GM12878 (cell line): Measurements from ENCODE around the gene COL9A1. TPM values are rescaled to one million over a fixed set of nuclear protein-coding genes. Genes with fewer than 3 reads are reported as not detected.

Experiments used
- ATAC-seq: fragments of 200-7000 bp; cut with Tn5 transposase; 3 replicates; pipeline ENCODE4 v1.9.1; 2020; ENCODE audit warnings: mild to moderate bottlenecking, moderate library complexity
- BruUV-seq: library from RNA; stranded (reverse); fragments of 400-500 nt; replicated peaks from 2 replicates; lab custom pipeline; 2021; lab: Mats Ljungman, UMichigan
- CTCF ChIA-PET: fragments of 300-600 bp; sonication (Branson Sonifier 250); formaldehyde crosslinking; extraction: SDS; loops from one replicate; lab custom pipeline; 2021; ENCODE audit warnings: inconsistent platforms; lab: Yijun Ruan, JAX
- POLR2A ChIA-PET: fragments of 350-600 bp; formaldehyde crosslinking; extraction: SDS; loops from one replicate; lab custom pipeline; 2021; ENCODE audit warnings: inconsistent platforms; lab: Charles Lee
- RAD21 ChIA-PET: fragments of 300-600 bp; sonication (Branson Sonifier 250); formaldehyde crosslinking; loops from one replicate; lab custom pipeline; 2023; ENCODE audit warnings: antibody characterized with exemption; ENCODE audit not compliant: unreplicated experiment; lab: Charles Lee
- SMC1A ChIA-PET: fragments of 300-600 bp; sonication (Branson Sonifier 250); formaldehyde crosslinking; loops from one replicate; lab custom pipeline; 2023; ENCODE audit not compliant: unreplicated experiment, uncharacterized antibody; lab: Charles Lee
- DNase-seq: peaks from one replicate; pipeline ENCODE4 v3.0.0-alpha.2; 2011; ENCODE audit warnings: low read depth, low spot score
- FAIRE-seq: peaks from 3 replicates; lab custom pipeline; 2011; peaks lifted over from hg19 to GRCh38; lab: Jason Lieb, UNC
- H2AFZ ChIP-seq: 2 replicates; pipeline ENCODE4 v1.6.0; 2011; ENCODE audit warnings: low read depth, low read length, control low read depth; ENCODE audit not compliant: control insufficient read depth
- H3K27ac ChIP-seq: 2 replicates; pipeline ENCODE4 v1.5.1; 2011; ENCODE audit warnings: control low read depth; ENCODE audit not compliant: control insufficient read depth, insufficient read depth
- H3K27me3 ChIP-seq, 2 experiments: replicated peaks in 1 of 2; 2 replicates each; pipeline versions ENCODE4 v1.6.0 to v1.6.1; 2011; ENCODE audit warnings: low read length in 1 of 2; ENCODE audit not compliant: control insufficient read depth in 2 of 2, insufficient read depth in 2 of 2
- H3K36me3 ChIP-seq, 2 experiments: 2 replicates each; pipeline ENCODE4 v1.5.1; 2011; ENCODE audit warnings: low read length in 1 of 2; ENCODE audit not compliant: control insufficient read depth in 2 of 2, insufficient read depth in 2 of 2
- H3K4me1 ChIP-seq: 2 replicates; pipeline ENCODE4 v1.6.1; 2011; ENCODE audit warnings: mild to moderate bottlenecking, low read length, moderate library complexity, mixed read lengths; ENCODE audit not compliant: control insufficient read depth, insufficient read depth
- H3K4me2 ChIP-seq: 2 replicates; pipeline ENCODE4 v1.6.0; 2011; ENCODE audit warnings: control low read depth; ENCODE audit not compliant: control insufficient read depth, insufficient read depth
- H3K4me3 ChIP-seq: fragments of 200-600 bp; sonication (generic); 2 replicates; pipeline ENCODE4 v1.5.1; 2016
- H3K79me2 ChIP-seq: 2 replicates; pipeline ENCODE4 v1.6.0; 2011; ENCODE audit warnings: low read length; ENCODE audit not compliant: control insufficient read depth, insufficient read depth
- H3K9ac ChIP-seq: 2 replicates; pipeline ENCODE4 v1.8.0; 2011; ENCODE audit warnings: low read length, control low read depth, mixed read lengths; ENCODE audit not compliant: control insufficient read depth, insufficient read depth
- H3K9me3 ChIP-seq: replicated peaks from 3 replicates; pipeline ENCODE4 v1.5.1; 2011; ENCODE audit warnings: mild to moderate bottlenecking, low read length; ENCODE audit not compliant: control insufficient read depth, insufficient read depth
- H4K20me1 ChIP-seq: 2 replicates; pipeline ENCODE4 v1.6.0; 2011; ENCODE audit not compliant: control insufficient read depth, insufficient read depth
- E4F1 ChIP-seq: fragments of 450-650 bp; IDR thresholded peaks from 2 replicates; pipeline ENCODE4 v1.6.1; 2018; ENCODE audit warnings: borderline replicate concordance, mild to moderate bottlenecking; ENCODE audit not compliant: partially characterized antibody
- IKZF1 ChIP-seq: fragments of 450-650 bp; conservative IDR thresholded peaks from 2 replicates; pipeline ENCODE4 v1.6.1; 2017; ENCODE audit warnings: antibody characterized with exemption, mild to moderate bottlenecking
- POLR2AphosphoS2 ChIP-seq: IDR thresholded peaks from 2 replicates; pipeline ENCODE4 v1.6.1; 2011; ENCODE audit warnings: low read depth, mild to moderate bottlenecking, low read length, improper control_type of control experiment, moderate library complexity
- RB1 ChIP-seq: fragments of 450-650 bp; formaldehyde crosslinking; IDR thresholded peaks from 2 replicates; pipeline ENCODE4 v1.6.1; 2017; ENCODE audit warnings: mild to moderate bottlenecking, borderline replicate concordance
- RFX5 ChIP-seq: IDR thresholded peaks from 2 replicates; pipeline ENCODE4 v1.6.1; 2011; ENCODE audit warnings: low read depth, low read length, improper control_type of control experiment
- SREBF2 ChIP-seq: IDR thresholded peaks from 2 replicates; pipeline ENCODE4 v1.6.1; 2012; ENCODE audit warnings: mild to moderate bottlenecking, low read length
- ZNF384 ChIP-seq: IDR thresholded peaks from 2 replicates; pipeline ENCODE4 v1.6.1; 2012; ENCODE audit warnings: low read depth, mild to moderate bottlenecking, low read length, improper control_type of control experiment, borderline replicate concordance
- WGBS: methylation state at CpG from one replicate; pipeline ENCODE4 v1.1.6; 2016; ENCODE audit warnings: low lambda C conversion rate; ENCODE audit not compliant: insufficient replicate concordance, insufficient coverage; ENCODE audit errors: missing lambda C conversion rate; 5-methylcytosine and 5-hydroxymethylcytosine counted together
- in situ Hi-C: fragments of 300-500 bp; cut with MboI; formaldehyde crosslinking; loops from 9 replicates; pipeline ENCODE4 v1.14.3; 2018; ENCODE audit warnings: mixed read lengths
- intact Hi-C: fragments of 100-400 bp; cut with micrococcal nuclease; formaldehyde crosslinking; loops from one replicate; pipeline ENCODE4 v1.14.2; 2022; ENCODE audit not compliant: unreplicated experiment
- polyA plus RNA-seq, 11 experiments: library from polyadenylated mRNA; depleted of rRNA in 4 of 11; unstranded in 6 of 11; stranded (reverse) in 5 of 11; fragments of >200 nt; fragmentation: Nextera tagmentation in 4 of 11; fragmentation: Illumina TruSeq in 1 of 11; extraction: Ambion mirVana in 4 of 11; extraction: Trizol in 1 of 11; gene quantifications; 1 replicate in 1 of 11; 2 replicates in 10 of 11; pipeline versions ENCODE4 v1.2.1 to v1.2.3, GENCODE V29; 2011 to 2016; ENCODE audit warnings: inconsistent platforms in 2 of 11, missing spikeins in 2 of 11, low read depth in 1 of 11
- total RNA-seq, 4 experiments: library from RNA; depleted of rRNA in 3 of 4; stranded (reverse); fragments of >200 nt in 3 of 4; fragmentation: Illumina TruSeq in 1 of 4; extraction: Trizol in 1 of 4; gene quantifications; 2 replicates each; pipeline versions ENCODE4 v1.2.1 to v1.2.3, GENCODE V29; 2013 to 2021

COL9A1 gene
- total and polyA plus RNA-seq, 10 of the 15 experiments (the other 5 are each of a cell fraction or from before 2014, with no cell fraction given) = not detected

DNA sequence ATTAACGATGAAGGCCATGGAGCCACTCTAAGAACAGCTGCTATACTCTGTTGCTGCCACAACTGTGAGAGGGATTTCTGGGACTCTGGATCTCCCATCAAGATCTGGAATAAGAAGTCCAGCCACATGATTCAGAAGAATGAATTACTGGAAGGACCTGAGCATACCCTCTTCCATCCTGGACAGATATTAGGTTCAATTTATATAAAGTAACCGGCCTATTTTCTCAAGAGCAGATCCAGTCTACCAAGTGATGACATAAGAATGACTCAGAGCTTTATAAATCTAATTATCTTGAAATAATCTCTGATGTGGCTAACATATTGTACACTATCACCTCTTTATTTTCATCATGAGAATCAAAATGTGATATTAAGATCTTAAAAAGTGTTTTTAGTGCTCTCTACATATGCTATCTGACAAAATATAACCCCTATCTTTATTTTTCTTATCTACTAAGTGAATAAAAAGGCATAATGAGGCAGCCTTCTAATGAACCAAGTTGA lies 45.1 kb downstream of the COL9A1 start (continued):
- no peak for TF ChIP-seq ZNF384
- TF ChIP-seq RFX5 = no peak
- TF ChIP-seq E4F1 = no peak

- Histone ChIP-seq H3K36me3 (no peaks in the 10 kb centered on the region), H3K4me2 (no peak overlapping the region), H3K27me3 (no peaks in the 10 kb centered on the region; a peak in 1 of 4 replicates), H3K4me1 (no peaks in the 10 kb centered on the region), H3K9ac (no peak overlapping the region), H3K79me2 (no peaks in the 10 kb centered on the region), H4K20me1 (no peaks in the 10 kb centered on the region), H3K4me3 (no peak overlapping the region), H2AFZ (no peak overlapping the region), H3K27ac (no peak overlapping the region), H3K9me3 (no peaks in the 10 kb centered on the region)
- ChIA-PET SMC1A (no interaction called here), POLR2A (no interaction called here), CTCF (interaction anchor here (1.3 kb wide), 1 partner anchor 33 kb away, joined by 3 read pairs; no protein-coding TSS in a partner anchor), RAD21 (interaction anchor here (0.7 kb wide), 1 partner anchor 701 kb away, joined by 3 read pairs; no protein-coding TSS in a partner anchor)
- BruUV-seq = no TSS peak
- DNase-seq (no peak), ATAC-seq (no peak), FAIRE-seq (no peak)
- in situ Hi-C loops = no loop called here
- intact Hi-C loops = no loop called here
- 25% methylated on average over 2 of the region's 2 CpGs for WGBS
- no peak for TF ChIP-seq RB1
- no peak for TF ChIP-seq IKZF1
- TF ChIP-seq SREBF2 = no peak
- no peak for TF ChIP-seq POLR2AphosphoS2
Observed at GRCh38 chr6:70254784-70255183, 48.1 kb downstream of the COL9A1 start.
